C4-2B (cell line): Measurements from ENCODE around the gene PTPRN2.

Experiments used
- CTCF ChIP-seq: fragments of 450-650 bp; conservative IDR thresholded peaks from 2 replicates; pipeline ENCODE4 v1.5.1; 2017; ENCODE audit warnings: mild to moderate bottlenecking
- ZFX ChIP-seq: fragments of 450-650 bp; IDR thresholded peaks from 2 replicates; pipeline ENCODE4 v1.6.1; 2017

- TF ChIP-seq CTCF (no peak), ZFX (no peak)
These were observed 523.6 kb downstream of the PTPRN2 start for GRCh38 chr7:158063850-158064610.
